Muscle layer of duodenum (tissue), 2 donors: ENCODE data around the gene SET.
"Not testable (repeated sequence)": the region's sequence is repeated elsewhere in the genome, so short reads cannot be mapped to it uniquely, and the experiment has no call there.

Source experiments
- H3K27ac ChIP-seq: one replicate; pipeline ENCODE4 v1.7.0; 2013; ENCODE audit warnings: mild to moderate bottlenecking, low read length
- H3K27me3 ChIP-seq: one replicate; pipeline ENCODE4 v1.7.0; 2013; ENCODE audit warnings: low read depth, mild to moderate bottlenecking, control low read depth, low read length
- H3K36me3 ChIP-seq, 2 donors: one replicate each; pipeline ENCODE4 v1.7.0; 2013; ENCODE audit warnings: low read length in 2 of 2, control low read depth in 1 of 2, mild to moderate bottlenecking in 1 of 2; ENCODE audit not compliant: insufficient read depth in 2 of 2, control insufficient read depth in 1 of 2
- H3K4me1 ChIP-seq, 2 donors: one replicate each; pipeline ENCODE4 v1.7.0; 2013; ENCODE audit warnings: low read length in 2 of 2, mild to moderate bottlenecking in 2 of 2, control low read depth in 1 of 2, moderate library complexity in 1 of 2; ENCODE audit not compliant: insufficient read depth in 2 of 2, control insufficient read depth in 1 of 2
- H3K4me3 ChIP-seq, 2 donors: one replicate each; pipeline ENCODE4 v1.7.0; 2013; ENCODE audit warnings: low read length in 2 of 2, low read depth in 1 of 2, mild to moderate bottlenecking in 1 of 2
- H3K9me3 ChIP-seq, 2 donors: one replicate each; pipeline ENCODE4 v1.7.0; 2013; ENCODE audit warnings: low read length in 2 of 2, control low read depth in 1 of 2, mild to moderate bottlenecking in 1 of 2; ENCODE audit not compliant: control insufficient read depth in 1 of 2
- donor health status: healthy.

The SET gene

GRCh38 chr9:128657796-128658195 is 31.2 kb upstream of the SET start:
- Histone ChIP-seq H3K36me3 (peaks cover 0 to 3% of the 10 kb centered on the region in 2 donors), H3K9me3 (no peaks in the 10 kb centered on the region), H3K27ac (no peak overlapping the region), H3K4me1 (peaks cover 0 to 5% of the 10 kb centered on the region in 2 donors), H3K27me3 (no peaks in the 10 kb centered on the region), H3K4me3 (no peak overlapping the region)

DNA sequence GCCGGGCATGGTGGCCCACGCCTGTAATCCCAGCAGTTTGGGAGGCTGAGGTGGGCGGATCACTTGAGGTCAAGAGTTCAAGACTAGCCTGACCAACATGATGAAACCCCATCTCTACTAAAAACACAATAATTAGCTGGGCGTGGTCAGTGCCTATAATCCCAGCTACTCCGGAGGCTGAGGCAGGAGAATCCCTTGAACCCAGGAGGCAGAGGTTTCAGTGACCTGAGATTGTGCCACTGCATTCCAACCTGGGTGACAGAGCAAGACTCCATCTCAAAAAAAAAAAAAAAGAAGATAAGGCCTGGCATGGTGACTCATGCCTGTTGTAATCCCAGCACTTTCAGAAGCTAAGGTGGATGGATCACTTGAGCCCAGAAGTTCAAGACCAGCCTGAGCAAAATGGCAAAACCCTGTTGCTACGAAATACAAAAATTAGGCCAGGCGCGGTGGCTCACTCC is 22.5 kb upstream of the SET start:
- H3K4me3 ChIP-seq, H3K27me3 ChIP-seq, H3K36me3 ChIP-seq, H3K9me3 ChIP-seq, H3K27ac ChIP-seq, H3K4me1 ChIP-seq: not testable (repeated sequence)

DNA sequence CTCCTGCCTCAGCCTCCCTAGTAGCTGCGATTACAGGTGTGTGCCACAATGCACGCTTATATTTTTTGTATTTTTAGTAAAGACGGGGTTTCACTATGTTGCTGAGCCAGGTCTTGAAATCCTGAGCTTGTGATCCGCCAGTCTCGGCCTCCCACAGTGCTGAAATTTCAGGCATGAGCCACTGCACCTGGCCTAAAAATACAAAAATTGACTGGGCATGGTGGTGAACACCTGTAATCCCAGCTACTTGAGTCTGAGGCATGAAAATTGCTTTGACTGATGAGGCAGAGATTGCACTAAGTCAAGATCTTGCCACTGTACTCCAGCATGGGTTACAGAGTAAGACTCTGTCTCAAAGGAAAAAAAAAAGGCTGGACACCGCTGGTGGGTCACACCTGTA is 19.2 kb upstream of the SET start:
- Histone ChIP-seq H3K4me1 (no peaks in the 10 kb centered on the region), H3K27me3 (no peaks in the 10 kb centered on the region), H3K27ac (no peak overlapping the region), H3K4me3 (no peak overlapping the region), H3K36me3 (no peaks in the 10 kb centered on the region), H3K9me3 (no peaks in the 10 kb centered on the region)

DNA sequence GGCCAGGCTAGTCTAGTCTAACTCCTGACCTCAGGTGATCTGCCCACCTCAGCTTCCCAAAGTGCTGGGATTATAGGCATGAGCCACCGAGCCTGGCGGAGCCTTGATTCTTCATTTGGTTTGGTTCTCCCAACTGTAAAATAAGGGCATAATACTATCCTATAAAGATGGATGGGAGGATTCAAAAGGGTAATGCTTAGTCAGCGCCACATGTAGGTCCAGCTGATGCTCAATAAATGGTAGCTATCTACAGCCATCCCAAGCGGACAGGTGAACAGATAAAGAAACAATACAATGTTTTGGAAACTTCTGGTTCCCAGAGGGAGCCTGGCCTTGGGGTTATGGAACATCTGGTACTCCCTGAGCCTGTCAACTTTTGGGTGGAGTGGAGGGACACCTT is 13.6 kb upstream of the SET start:
- Histone ChIP-seq H3K27ac (no peak overlapping the region), H3K4me3 (no peak overlapping the region), H3K9me3 (no peaks in the 10 kb centered on the region), H3K27me3 (no peaks in the 10 kb centered on the region), H3K36me3 (no peaks in the 10 kb centered on the region), H3K4me1 (no peaks in the 10 kb centered on the region)

DNA sequence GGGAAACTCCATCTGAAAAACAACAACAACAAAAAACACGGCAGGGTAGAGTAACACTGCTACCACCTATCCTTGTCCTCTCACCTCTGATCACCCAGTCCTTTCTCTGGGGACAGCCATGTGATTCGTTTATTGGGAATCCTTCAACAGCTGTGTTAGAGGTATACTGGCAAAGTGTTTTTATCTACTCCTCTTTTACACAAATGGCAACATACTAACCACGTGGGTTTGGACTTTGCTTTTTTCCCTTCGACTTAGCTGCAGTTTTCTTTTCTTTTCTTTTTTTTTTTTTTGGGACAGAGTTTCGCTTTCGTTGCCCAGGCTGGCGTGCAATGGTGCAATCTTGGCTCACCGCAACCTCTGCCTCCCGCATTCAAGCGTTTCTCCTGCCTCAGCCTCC is 11.2 kb upstream of the SET start:
- Histone ChIP-seq H3K27ac (no peak overlapping the region), H3K36me3 (no peaks in the 10 kb centered on the region), H3K4me3 (no peak overlapping the region), H3K27me3 (no peaks in the 10 kb centered on the region), H3K4me1 (no peaks in the 10 kb centered on the region), H3K9me3 (no peaks in the 10 kb centered on the region)

GRCh38 chr9:128683340-128684064 is 5.5 kb upstream of the SET start:
- peak overlapping the region; percentile 68 to 81 for H3K4me3 ChIP-seq
- no peaks in the 10 kb centered on the region for H3K36me3 ChIP-seq
- H3K27ac ChIP-seq: peak overlapping the region; percentile 84
- no peaks in the 10 kb centered on the region for H3K9me3 ChIP-seq
- H3K27me3 ChIP-seq: no peaks in the 10 kb centered on the region
- H3K4me1 ChIP-seq: peaks cover 7 to 25% of the 10 kb centered on the region in 2 donors

DNA sequence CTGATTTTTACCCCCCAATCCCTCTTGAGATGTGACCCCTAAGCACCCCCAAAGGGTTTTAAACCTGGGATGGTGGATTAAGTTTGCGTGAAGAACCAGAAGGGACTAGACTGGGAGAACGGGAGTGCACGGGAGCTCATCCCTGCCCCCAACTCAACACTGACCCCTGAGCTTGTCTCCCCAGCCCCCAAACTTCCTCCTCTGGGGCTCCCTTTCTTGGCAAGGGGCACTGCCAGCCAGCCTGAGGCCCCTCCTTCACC is 5.0 kb upstream of the SET start:
- Histone ChIP-seq H3K9me3 (no peaks in the 10 kb centered on the region), H3K4me3 (peak overlapping the region; percentile 68 to 81), H3K27ac (peak overlapping the region; percentile 84), H3K4me1 (peaks cover 7 to 25% of the 10 kb centered on the region in 2 donors), H3K36me3 (no peaks in the 10 kb centered on the region), H3K27me3 (no peaks in the 10 kb centered on the region)

DNA sequence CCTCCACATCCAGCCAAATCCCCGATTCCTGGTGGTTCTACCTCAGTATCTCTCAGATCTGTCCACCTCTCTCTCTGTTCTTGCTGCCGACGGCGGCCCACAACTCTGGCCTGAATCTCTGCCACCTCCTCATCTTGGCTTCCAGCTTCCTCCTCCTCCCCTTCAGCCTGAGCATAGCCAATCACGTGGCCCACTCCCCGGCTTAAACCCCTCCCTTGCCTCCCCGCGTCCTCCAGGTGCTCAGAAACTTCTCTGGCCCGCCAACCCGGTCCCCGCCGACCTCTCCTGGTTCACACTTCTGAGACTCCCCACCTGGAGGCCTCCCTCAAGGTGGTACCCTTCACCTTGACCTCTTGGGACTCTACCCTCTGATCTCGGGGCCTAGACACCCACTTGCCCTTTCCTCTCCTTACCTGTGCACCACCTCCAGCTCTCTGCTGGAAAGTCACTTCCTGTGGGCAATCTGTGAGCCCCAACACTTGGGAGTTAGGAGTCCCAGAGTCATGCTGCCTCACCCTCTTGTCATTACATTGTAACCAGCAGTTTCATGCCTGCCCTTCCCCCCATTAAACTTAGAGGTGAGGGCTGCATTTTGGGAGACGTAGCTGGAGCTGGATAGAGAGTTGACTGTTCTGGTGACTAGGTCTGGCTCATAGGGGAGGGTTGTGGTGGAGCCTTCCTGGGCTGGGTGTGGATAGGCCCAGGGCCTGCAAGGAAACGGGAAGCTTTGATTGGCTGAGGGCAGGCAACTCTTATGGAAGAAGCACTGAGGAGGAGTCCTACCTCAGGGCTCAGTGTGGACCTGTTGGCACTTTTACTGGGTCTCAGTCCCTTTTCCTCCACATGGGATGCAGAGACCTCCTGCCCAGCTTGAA is 4.5 kb upstream of the SET start:
- H3K27ac ChIP-seq: peak overlapping the region; percentile 84
- H3K4me1 ChIP-seq: peaks cover 7 to 25% of the 10 kb centered on the region in 2 donors
- no peaks in the 10 kb centered on the region for H3K36me3 ChIP-seq

GRCh38 chr9:128685636-128686489 is 3.2 kb upstream of the SET start:
- H3K36me3 ChIP-seq: no peaks in the 10 kb centered on the region
- H3K4me3 ChIP-seq: peak overlapping the region in 1 of 2 donors; percentile 37
- H3K27me3 ChIP-seq: no peaks in the 10 kb centered on the region
- H3K9me3 ChIP-seq: no peaks in the 10 kb centered on the region
- H3K4me1 ChIP-seq: peaks cover 7 to 31% of the 10 kb centered on the region in 2 donors
- H3K27ac ChIP-seq: peak overlapping the region; percentile 84

More for the DNA sequence above, 4.5 kb upstream of the SET start:
- H3K27me3 ChIP-seq: no peaks in the 10 kb centered on the region
- H3K4me3 ChIP-seq: peak overlapping the region; percentile 68 to 81
- H3K9me3 ChIP-seq: no peaks in the 10 kb centered on the region

DNA sequence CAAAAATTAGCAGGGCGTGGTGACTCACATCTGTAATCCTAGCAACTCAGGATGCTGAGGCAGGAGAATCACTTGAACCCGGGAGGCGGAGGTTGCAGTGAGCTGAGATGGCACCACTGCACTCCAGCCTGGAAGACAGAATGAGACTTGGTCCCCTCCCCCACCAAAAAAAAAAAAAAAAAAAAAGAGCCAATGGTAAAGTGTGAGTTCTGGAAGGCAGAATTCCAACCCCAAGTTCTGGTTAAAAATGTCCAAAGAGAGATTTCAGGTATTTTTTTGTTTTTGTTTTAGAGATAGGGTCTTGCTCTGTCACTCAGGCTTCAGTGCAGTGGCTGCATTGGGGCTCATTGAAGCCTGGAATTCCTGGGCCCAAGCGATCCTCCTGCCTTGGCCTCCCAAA is 1.6 kb upstream of the SET start:
- H3K36me3 ChIP-seq: peaks cover 3 to 8% of the 10 kb centered on the region in 2 donors
- H3K4me3 ChIP-seq: no peak overlapping the region
- H3K27ac ChIP-seq: no peak overlapping the region
- H3K4me1 ChIP-seq: peaks cover 11 to 38% of the 10 kb centered on the region in 2 donors
- no peaks in the 10 kb centered on the region for H3K27me3 ChIP-seq
- no peaks in the 10 kb centered on the region for H3K9me3 ChIP-seq

GRCh38 chr9:128689293-128689774 is 312 bp downstream of the SET start:
- H3K27me3 ChIP-seq: no peaks in the 10 kb centered on the region
- peaks cover 11 to 31% of the 10 kb centered on the region in 2 donors for H3K4me1 ChIP-seq
- H3K9me3 ChIP-seq: no peaks in the 10 kb centered on the region
- peaks cover 22 to 26% of the 10 kb centered on the region in 2 donors for H3K36me3 ChIP-seq
- peak overlapping the region in 1 of 2 donors; percentile 57 for H3K4me3 ChIP-seq
- no peak overlapping the region for H3K27ac ChIP-seq
